Stimulated activated CD8-positive, alpha-beta memory T cell treated with anti-CD3 and anti-CD28 coated beads, Interleukin-12 subunit alpha, Interleukin-12 subunit beta, amount 100 ng/mL, for 4 hours (primary cell): ENCODE results near the gene GAGE10.
"Not testable (repeated sequence)": the region's sequence is repeated elsewhere in the genome, so short reads cannot be mapped to it uniquely, and the experiment has no call there.

Experiments used
- DNase-seq: peaks from one replicate; pipeline ENCODE4 v3.0.0-alpha.2; 2020; ENCODE audit warnings: low read depth

The GAGE10 gene

GRCh38 chrX:49323735-49324134 is 20.3 kb downstream of the GAGE10 start:
- DNase-seq, result not testable (repeated sequence)

GRCh38 chrX:49330421-49330820 is 27.0 kb downstream of the GAGE10 start:
- DNase-seq, result not testable (repeated sequence)

- not testable (repeated sequence) for DNase-seq
Measured at GRCh38 chrX:49331282-49331681, 27.8 kb downstream of the GAGE10 start, which contains the start of gene GAGE13. Gene GAGE13 (plus strand): TSS chrX:49331582. CDS start chrX:49332738, 1,156 bp downstream.

- peak; percentile 31 for DNase-seq
Measured at GRCh38 chrX:49331841-49332240, 28.4 kb downstream of the GAGE10 start.

- DNase-seq, result not testable (repeated sequence)
Measured at GRCh38 chrX:49341449-49341848, 38.0 kb downstream of the GAGE10 start.

GRCh38 chrX:49344496-49345175 is 41.2 kb downstream of the GAGE10 start:
- DNase-seq, result not testable (repeated sequence)

- not testable (repeated sequence) for DNase-seq
Measured at GRCh38 chrX:49345402-49345801, 42.0 kb downstream of the GAGE10 start.

- not testable (repeated sequence) for DNase-seq
Measured at GRCh38 chrX:49346150-49346549, 42.7 kb downstream of the GAGE10 start.
